Naive thymus-derived CD4-positive, alpha-beta T cell (primary cell): ENCODE measurements around the gene ALPG. TPM values are rescaled to one million over a fixed set of nuclear protein-coding genes. Genes with fewer than 3 reads are reported as not detected.
"Not testable (repeated sequence)": the region's sequence is repeated elsewhere in the genome, so short reads cannot be mapped to it uniquely, and the experiment has no call there.

Experiments used
- ATAC-seq: fragments of 150-1000 bp; cut with Tn5 transposase; 2 replicates; pipeline ENCODE4 v1.10.0; 2021; ENCODE audit warnings: mild to moderate bottlenecking, moderate library complexity
- CTCF ChIA-PET: fragments of 350-600 bp; sonication (Branson Sonifier 250); formaldehyde crosslinking; loops from one replicate; lab custom pipeline; 2021; ENCODE audit warnings: antibody characterized with exemption; lab: Charles Lee
- POLR2A ChIA-PET: fragments of 350-600 bp; sonication (Branson Sonifier 250); formaldehyde crosslinking; loops from one replicate; lab custom pipeline; 2021; ENCODE audit warnings: antibody characterized with exemption, inconsistent platforms; lab: Charles Lee
- DNase-seq, 9 donors: peaks; one replicate each; pipeline versions ENCODE4 v3.0.0 to v3.0.0-alpha.2; 2020 to 2022; ENCODE audit warnings: mixed read lengths in 1 of 9
- H3K27ac ChIP-seq: one replicate; pipeline ENCODE4 v1.7.0; 2013; ENCODE audit warnings: mild to moderate bottlenecking, low read depth, low read length, moderate library complexity
- H3K27me3 ChIP-seq, 2 donors: one replicate each; pipeline ENCODE4 v1.7.0; 2013; ENCODE audit warnings: low read length in 2 of 2, mild to moderate bottlenecking in 2 of 2, moderate library complexity in 2 of 2; ENCODE audit not compliant: control insufficient read depth in 2 of 2, insufficient read depth in 2 of 2
- H3K36me3 ChIP-seq, 3 experiments: 1 replicate in 2 of 3; 2 replicates in 1 of 3; pipeline ENCODE4 v1.7.0; 2013; ENCODE audit warnings: low read length in 3 of 3, mild to moderate bottlenecking in 3 of 3, moderate library complexity in 1 of 3; ENCODE audit not compliant: insufficient read depth in 3 of 3, control insufficient read depth in 2 of 3
- H3K4me1 ChIP-seq, 2 donors: one replicate each; pipeline ENCODE4 v1.7.0; 2013; ENCODE audit warnings: low read length in 2 of 2, mild to moderate bottlenecking in 2 of 2, moderate library complexity in 1 of 2; ENCODE audit not compliant: control insufficient read depth in 2 of 2, insufficient read depth in 2 of 2
- H3K4me3 ChIP-seq: 2 replicates; pipeline ENCODE4 v1.7.0; 2013; ENCODE audit warnings: mild to moderate bottlenecking, low read length
- H3K9me3 ChIP-seq, 3 experiments: 1 replicate in 2 of 3; 2 replicates in 1 of 3; pipeline ENCODE4 v1.7.0; 2013; ENCODE audit warnings: low read length in 3 of 3; ENCODE audit not compliant: control insufficient read depth in 2 of 3
- H3K27ac Mint-ChIP-seq, 9 donors: one replicate each; pipeline ENCODE4 v1.8.0; 2020 to 2022; ENCODE audit warnings: mixed read lengths in 9 of 9, mild to moderate bottlenecking in 8 of 9, moderate library complexity in 5 of 9, inconsistent platforms in 2 of 9
- H3K27me3 Mint-ChIP-seq, 5 donors: one replicate each; pipeline ENCODE4 v1.8.0; 2021 to 2022; ENCODE audit warnings: mixed read lengths in 5 of 5, mild to moderate bottlenecking in 1 of 5
- H3K36me3 Mint-ChIP-seq, 5 donors: one replicate each; pipeline ENCODE4 v1.8.0; 2020 to 2022; ENCODE audit warnings: mixed read lengths in 5 of 5, mild to moderate bottlenecking in 3 of 5, inconsistent platforms in 1 of 5
- H3K4me1 Mint-ChIP-seq, 7 donors: one replicate each; pipeline ENCODE4 v1.8.0; 2020 to 2022; ENCODE audit warnings: mixed read lengths in 7 of 7, mild to moderate bottlenecking in 3 of 7, inconsistent platforms in 1 of 7
- H3K4me3 Mint-ChIP-seq, 10 donors: one replicate each; pipeline ENCODE4 v1.8.0; 2020 to 2022; ENCODE audit warnings: mild to moderate bottlenecking in 10 of 10, mixed read lengths in 10 of 10, moderate library complexity in 6 of 10, inconsistent platforms in 2 of 10
- H3K9me3 Mint-ChIP-seq, 11 donors: one replicate each; pipeline ENCODE4 v1.8.0; 2020 to 2022; ENCODE audit warnings: mixed read lengths in 11 of 11, mild to moderate bottlenecking in 4 of 11, inconsistent platforms in 1 of 11, moderate library complexity in 1 of 11
- intact Hi-C, 2 donors: fragments of 100-400 bp; cut with micrococcal nuclease; formaldehyde crosslinking; loops; one replicate each; pipeline ENCODE4 v1.15.1; 2023
- polyA plus RNA-seq, 2 donors: library from polyadenylated mRNA; unstranded; fragments of 300-500 nt; fragmentation: Illumina TruSeq; gene quantifications; one replicate each; pipeline ENCODE4 v1.2.3, GENCODE V29; 2021
- total RNA-seq, 6 experiments: library from RNA in 5 of 6; stranded (reverse) in 5 of 6; gene quantifications; 1 replicate in 5 of 6; 2 replicates in 1 of 6; pipeline ENCODE4 v1.2.3 and lab custom pipeline; 2021 to 2026

Gene ALPG
- total and polyA plus RNA-seq, 7 experiments from 2014 or later, result not detected

- no peaks in the 10 kb centered on the region for H3K4me1 ChIP-seq
- intact Hi-C loops, result no loop called here
- H3K27ac ChIP-seq, result no peak overlapping the region
- no peak for ATAC-seq
- POLR2A ChIA-PET, result no interaction called here
- H3K27ac Mint-ChIP-seq, result no peak overlapping the region
- no peak overlapping the region for H3K4me3 ChIP-seq
- no peak for DNase-seq
- H3K36me3 Mint-ChIP-seq, result no peaks in the 10 kb centered on the region
- H3K27me3 ChIP-seq, result no peaks in the 10 kb centered on the region
- no peaks in the 10 kb centered on the region for H3K9me3 ChIP-seq
- CTCF ChIA-PET, result no interaction called here
- no peaks in the 10 kb centered on the region for H3K4me1 Mint-ChIP-seq
- peaks cover 0 to 29% (median 17%) of the 10 kb centered on the region in 5 donors for H3K27me3 Mint-ChIP-seq
- no peak overlapping the region for H3K4me3 Mint-ChIP-seq
- H3K36me3 ChIP-seq, result no peaks in the 10 kb centered on the region
- no peaks in the 10 kb centered on the region for H3K9me3 Mint-ChIP-seq
These were observed 10.0 kb upstream of the ALPG start for GRCh38 chr2:232396683-232397082.

GRCh38 chr2:232398293-232399034 is 8.2 kb upstream of the ALPG start:
- no peak for DNase-seq
- Histone ChIP-seq H3K4me1 (no peaks in the 10 kb centered on the region), H3K27ac (no peak overlapping the region), H3K4me3 (no peak overlapping the region), H3K9me3 (no peaks in the 10 kb centered on the region), H3K36me3 (no peaks in the 10 kb centered on the region), H3K27me3 (no peaks in the 10 kb centered on the region)
- Mint-ChIP-seq H3K27me3 (peaks cover 0 to 24% (median 17%) of the 10 kb centered on the region in 5 donors), H3K4me1 (no peaks in the 10 kb centered on the region), H3K36me3 (no peaks in the 10 kb centered on the region), H3K4me3 (no peak overlapping the region), H3K9me3 (no peaks in the 10 kb centered on the region), H3K27ac (no peak overlapping the region)
- ATAC-seq, result no peak
- POLR2A ChIA-PET, result no interaction called here
- CTCF ChIA-PET, result interaction anchor here (0.5 to 0.6 kb wide), 2 partner anchors 159 to 337 kb away, joined by 3 read pairs; no protein-coding TSS in a partner anchor
- intact Hi-C loops, result no loop called here

- no peaks in the 10 kb centered on the region for H3K9me3 Mint-ChIP-seq
- Histone ChIP-seq H3K9me3 (no peaks in the 10 kb centered on the region), H3K4me3 (no peak overlapping the region), H3K27me3 (no peaks in the 10 kb centered on the region), H3K36me3 (no peaks in the 10 kb centered on the region), H3K4me1 (no peaks in the 10 kb centered on the region), H3K27ac (no peak overlapping the region)
- H3K27me3 Mint-ChIP-seq, result peaks cover 0 to 22% (median 13%) of the 10 kb centered on the region in 5 donors
- ChIA-PET POLR2A (no interaction called here), CTCF (no interaction called here)
- no peak overlapping the region for H3K27ac Mint-ChIP-seq
- H3K4me3 Mint-ChIP-seq, result no peak overlapping the region
- no peaks in the 10 kb centered on the region for H3K4me1 Mint-ChIP-seq
- no peak for DNase-seq
- intact Hi-C loops, result no loop called here
- no peak for ATAC-seq
- H3K36me3 Mint-ChIP-seq, result no peaks in the 10 kb centered on the region
These were observed 6.2 kb upstream of the ALPG start for GRCh38 chr2:232400256-232401015.

GRCh38 chr2:232402518-232402917 is 4.1 kb upstream of the ALPG start:
- ChIA-PET CTCF (no interaction called here), POLR2A (no interaction called here)
- Mint-ChIP-seq H3K27ac (no peak overlapping the region), H3K9me3 (no peaks in the 10 kb centered on the region), H3K27me3 (peaks cover 0 to 14% (median 7%) of the 10 kb centered on the region in 5 donors), H3K4me3 (no peak overlapping the region), H3K4me1 (no peaks in the 10 kb centered on the region), H3K36me3 (no peaks in the 10 kb centered on the region)
- Histone ChIP-seq H3K27ac (no peak overlapping the region), H3K27me3 (no peaks in the 10 kb centered on the region), H3K9me3 (no peaks in the 10 kb centered on the region), H3K36me3 (no peaks in the 10 kb centered on the region), H3K4me1 (no peaks in the 10 kb centered on the region), H3K4me3 (no peak overlapping the region)
- DNase-seq, result no peak
- intact Hi-C loops, result no loop called here
- ATAC-seq, result no peak

- Mint-ChIP-seq H3K36me3 (no peaks in the 10 kb centered on the region), H3K9me3 (no peaks in the 10 kb centered on the region), H3K4me1 (no peaks in the 10 kb centered on the region), H3K27ac (no peak overlapping the region), H3K27me3 (peaks cover 0 to 13% (median 6%) of the 10 kb centered on the region in 5 donors), H3K4me3 (no peak overlapping the region)
- Histone ChIP-seq H3K4me1 (no peaks in the 10 kb centered on the region), H3K27ac (no peak overlapping the region), H3K9me3 (no peaks in the 10 kb centered on the region), H3K36me3 (no peaks in the 10 kb centered on the region), H3K27me3 (no peaks in the 10 kb centered on the region), H3K4me3 (no peak overlapping the region)
- ChIA-PET CTCF (no interaction called here), POLR2A (no interaction called here)
- intact Hi-C loops, result no loop called here
- no peak for ATAC-seq
- DNase-seq, result no peak
These were observed 617 bp upstream of the ALPG start for GRCh38 chr2:232405943-232406510.

GRCh38 chr2:232407428-232408150 is 945 bp downstream of the ALPG start:
- H3K36me3 ChIP-seq, H3K27ac ChIP-seq, DNase-seq, H3K4me1 Mint-ChIP-seq, intact Hi-C loops, H3K27ac Mint-ChIP-seq, H3K36me3 Mint-ChIP-seq, CTCF ChIA-PET, H3K27me3 ChIP-seq, H3K4me3 ChIP-seq, ATAC-seq, POLR2A ChIA-PET, H3K4me3 Mint-ChIP-seq, H3K4me1 ChIP-seq, H3K9me3 Mint-ChIP-seq, H3K9me3 ChIP-seq: not testable (repeated sequence)
- H3K27me3 Mint-ChIP-seq, result peaks cover 0 to 18% (median 15%) of the 10 kb centered on the region in 5 donors
